NB4 (cell line): ENCODE measurements around the gene FIG4.

ENCODE experiments used
- DNase-seq: peaks from one replicate; pipeline ENCODE4 v3.0.0; 2010; ENCODE audit warnings: low read depth
- H3K4me3 ChIP-seq: one replicate; pipeline ENCODE4 v1.5.1; 2011; ENCODE audit warnings: mild to moderate bottlenecking, low read depth, low read length, moderate library complexity
- MYC ChIP-seq: IDR thresholded peaks from 2 replicates; pipeline ENCODE4 v1.6.1; 2011; ENCODE audit warnings: low read depth, low read length
- POLR2A ChIP-seq: IDR thresholded peaks from 2 replicates; pipeline ENCODE4 v1.6.1; 2011; ENCODE audit warnings: mild to moderate bottlenecking; ENCODE audit not compliant: insufficient read length; ENCODE audit errors: extremely low read depth
- TF ChIP-seq, protein P1 (sequence below): IDR thresholded peaks from 2 replicates; pipeline ENCODE4 v1.6.1; 2011; ENCODE audit warnings: low read depth, low read length
- TF ChIP-seq, protein P2 (sequence below): IDR thresholded peaks from one replicate; pipeline ENCODE4 v1.5.1; 2012; ENCODE audit warnings: low read depth, low read length

The FIG4 gene

DNA sequence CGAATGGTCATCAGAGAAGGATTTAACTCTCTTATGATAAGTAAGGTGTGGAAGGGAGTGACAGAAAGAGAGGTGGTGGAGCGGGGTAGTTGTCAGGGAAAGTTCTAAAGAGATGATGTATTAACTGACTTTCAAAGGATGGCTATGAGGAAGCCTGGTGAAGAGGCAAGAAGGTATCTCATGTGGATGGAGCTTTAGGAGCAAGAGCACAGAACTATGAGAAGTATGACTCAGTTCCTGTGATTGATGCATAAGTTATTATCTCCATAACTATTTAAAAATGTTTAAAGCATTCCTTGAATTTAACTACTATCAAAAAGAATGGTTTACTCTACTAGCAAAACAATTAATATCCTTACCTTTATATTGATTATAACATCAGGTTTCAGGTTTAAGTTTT, 28.9 kb upstream of the FIG4 start:
- TF ChIP-seq, protein P1, sequence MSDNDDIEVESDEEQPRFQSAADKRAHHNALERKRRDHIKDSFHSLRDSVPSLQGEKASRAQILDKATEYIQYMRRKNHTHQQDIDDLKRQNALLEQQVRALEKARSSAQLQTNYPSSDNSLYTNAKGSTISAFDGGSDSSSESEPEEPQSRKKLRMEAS = no peak
- TF ChIP-seq POLR2A (no peak), MYC (no peak)
- TF ChIP-seq, protein P2, sequence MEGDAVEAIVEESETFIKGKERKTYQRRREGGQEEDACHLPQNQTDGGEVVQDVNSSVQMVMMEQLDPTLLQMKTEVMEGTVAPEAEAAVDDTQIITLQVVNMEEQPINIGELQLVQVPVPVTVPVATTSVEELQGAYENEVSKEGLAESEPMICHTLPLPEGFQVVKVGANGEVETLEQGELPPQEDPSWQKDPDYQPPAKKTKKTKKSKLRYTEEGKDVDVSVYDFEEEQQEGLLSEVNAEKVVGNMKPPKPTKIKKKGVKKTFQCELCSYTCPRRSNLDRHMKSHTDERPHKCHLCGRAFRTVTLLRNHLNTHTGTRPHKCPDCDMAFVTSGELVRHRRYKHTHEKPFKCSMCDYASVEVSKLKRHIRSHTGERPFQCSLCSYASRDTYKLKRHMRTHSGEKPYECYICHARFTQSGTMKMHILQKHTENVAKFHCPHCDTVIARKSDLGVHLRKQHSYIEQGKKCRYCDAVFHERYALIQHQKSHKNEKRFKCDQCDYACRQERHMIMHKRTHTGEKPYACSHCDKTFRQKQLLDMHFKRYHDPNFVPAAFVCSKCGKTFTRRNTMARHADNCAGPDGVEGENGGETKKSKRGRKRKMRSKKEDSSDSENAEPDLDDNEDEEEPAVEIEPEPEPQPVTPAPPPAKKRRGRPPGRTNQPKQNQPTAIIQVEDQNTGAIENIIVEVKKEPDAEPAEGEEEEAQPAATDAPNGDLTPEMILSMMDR = no peak
- no peak overlapping the region for H3K4me3 ChIP-seq
- no peak for DNase-seq

DNA sequence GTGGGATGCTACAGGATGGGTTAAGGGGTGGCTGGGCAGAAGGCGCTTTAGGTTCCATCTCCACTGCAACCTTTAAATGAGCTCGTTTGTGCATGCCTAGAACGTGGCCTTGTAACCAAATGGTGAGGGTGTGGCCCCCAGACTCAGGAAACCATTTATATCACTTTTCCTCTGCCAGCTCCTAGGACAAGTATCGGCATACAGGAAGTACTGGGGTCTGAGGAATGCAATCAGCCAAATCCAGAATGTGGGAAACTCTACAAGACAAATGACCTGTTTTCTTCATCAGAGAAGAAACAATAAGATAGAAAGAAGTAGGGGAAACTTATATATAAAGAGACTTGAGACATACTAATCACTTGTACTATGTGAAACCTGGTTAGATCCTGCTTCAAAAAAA, 21.3 kb upstream of the FIG4 start:
- H3K4me3 ChIP-seq = no peak overlapping the region
- DNase-seq = no peak
- TF ChIP-seq, protein P2 = no peak
- TF ChIP-seq, protein P1 = no peak
- no peak for TF ChIP-seq MYC
- TF ChIP-seq POLR2A = no peak

DNA sequence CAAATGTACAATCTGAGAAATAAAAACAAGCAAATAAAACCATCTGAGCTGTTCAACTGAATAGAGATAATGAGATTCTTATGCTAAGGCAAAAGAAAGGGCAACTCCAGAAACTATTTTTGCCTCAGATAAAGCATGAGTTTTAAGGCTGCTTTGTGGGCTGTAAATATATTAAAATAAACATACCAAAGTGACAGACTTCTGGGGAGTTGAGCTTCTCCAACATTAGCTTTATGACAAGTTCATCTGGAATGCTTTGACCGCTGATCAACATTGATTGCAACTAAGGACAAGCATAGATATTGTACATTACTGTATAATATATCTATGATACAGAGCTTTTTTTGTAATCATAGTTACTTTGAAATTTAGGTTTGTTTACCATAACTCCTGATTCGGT, 19.4 kb upstream of the FIG4 start:
- TF ChIP-seq MYC = no peak
- TF ChIP-seq POLR2A = no peak
- TF ChIP-seq, protein P1 = no peak
- TF ChIP-seq, protein P2 = no peak
- no peak for DNase-seq
- H3K4me3 ChIP-seq = no peak overlapping the region

DNA sequence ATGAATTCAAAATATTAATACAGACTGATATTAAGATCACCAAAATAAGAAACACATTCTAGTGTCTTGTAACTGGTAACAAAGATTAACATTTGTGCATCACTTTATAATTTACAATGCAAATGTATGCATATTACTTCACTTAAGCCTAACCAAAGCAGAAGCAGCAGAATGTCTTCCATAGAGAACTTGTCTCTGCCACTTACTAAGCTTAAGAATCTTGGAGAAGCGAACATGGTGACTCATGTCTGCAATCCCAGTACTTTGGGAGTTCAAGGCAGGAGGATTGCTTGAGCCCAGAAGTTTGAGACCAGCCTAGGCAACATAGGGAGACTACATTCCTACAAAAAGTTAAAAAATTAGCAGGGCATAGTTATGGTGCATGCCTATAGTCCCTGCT, 18.9 kb upstream of the FIG4 start:
- TF ChIP-seq, protein P1 = no peak
- TF ChIP-seq, protein P2 = no peak
- TF ChIP-seq MYC = no peak
- TF ChIP-seq POLR2A = no peak
- no peak overlapping the region for H3K4me3 ChIP-seq
- no peak for DNase-seq

DNA sequence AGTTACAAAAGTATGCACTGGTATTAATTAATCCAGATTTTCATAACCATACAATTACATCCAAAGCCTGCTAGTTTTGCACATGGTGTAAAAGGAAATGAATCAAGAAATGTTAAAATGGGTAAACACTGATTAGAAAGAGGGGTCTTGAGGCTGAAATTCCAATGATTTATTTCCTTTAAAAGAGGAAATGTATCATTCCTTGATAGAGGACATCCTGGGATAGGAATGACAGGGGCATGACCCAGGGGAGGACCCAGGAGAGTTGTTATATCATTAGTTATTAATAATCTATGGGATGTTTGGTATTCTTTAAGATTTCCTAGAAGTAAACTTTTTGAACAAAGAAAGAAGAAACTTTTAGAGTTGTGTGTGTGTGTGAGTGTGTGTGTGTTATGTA, 18.3 kb upstream of the FIG4 start:
- TF ChIP-seq MYC (no peak), POLR2A (no peak)
- TF ChIP-seq, protein P1 = no peak
- TF ChIP-seq, protein P2 = no peak
- no peak for DNase-seq
- H3K4me3 ChIP-seq = no peak overlapping the region

DNA sequence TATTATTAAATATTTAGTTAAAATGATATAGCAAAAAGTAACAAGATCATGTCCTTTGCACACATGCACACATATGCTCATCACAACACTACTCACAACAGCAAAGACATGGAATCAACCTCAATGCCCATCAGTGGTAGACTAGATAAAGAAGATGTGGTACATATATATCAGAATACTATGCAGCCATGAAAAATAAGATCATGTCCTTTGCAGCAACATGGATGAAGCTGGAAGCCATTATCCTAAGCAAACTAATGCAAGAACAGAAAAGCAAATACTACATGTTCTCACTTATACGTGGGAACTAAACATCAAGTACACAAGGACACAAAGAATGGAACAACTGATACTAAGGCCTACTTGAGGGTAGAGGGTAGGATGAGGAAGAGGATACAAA, 14.4 kb upstream of the FIG4 start:
- H3K4me3 ChIP-seq = no peak overlapping the region
- DNase-seq = no peak
- TF ChIP-seq, protein P1 = no peak
- TF ChIP-seq POLR2A (no peak), MYC (no peak)
- TF ChIP-seq, protein P2 = no peak
